ENCODE data around the gene IGF1R.
A peak's percentile ranks its signal among the peaks of the same experiment; 100 is the strongest.

The IGF1R gene

DNA sequence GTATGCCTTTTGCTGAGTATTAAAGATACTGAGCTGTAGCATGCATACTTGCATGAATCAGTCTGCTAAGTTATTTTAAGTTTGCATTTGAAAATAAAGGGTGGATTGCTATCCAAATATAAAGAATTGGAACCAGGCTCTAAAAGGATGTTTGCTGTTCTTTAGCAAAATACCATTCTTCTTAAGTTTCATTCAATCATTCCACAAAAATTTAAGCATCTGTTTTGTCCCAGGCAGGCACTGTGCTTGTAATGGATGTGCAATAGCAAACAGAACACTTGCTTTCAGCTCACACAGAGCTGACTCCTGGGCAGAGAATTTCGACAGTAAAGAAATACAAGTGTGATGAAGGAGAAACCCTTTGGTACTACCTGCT, 208.2 kb downstream of the IGF1R start:
- no peak for DNase-seq (ENCODE audit: low read depth, low spot score)

DNA sequence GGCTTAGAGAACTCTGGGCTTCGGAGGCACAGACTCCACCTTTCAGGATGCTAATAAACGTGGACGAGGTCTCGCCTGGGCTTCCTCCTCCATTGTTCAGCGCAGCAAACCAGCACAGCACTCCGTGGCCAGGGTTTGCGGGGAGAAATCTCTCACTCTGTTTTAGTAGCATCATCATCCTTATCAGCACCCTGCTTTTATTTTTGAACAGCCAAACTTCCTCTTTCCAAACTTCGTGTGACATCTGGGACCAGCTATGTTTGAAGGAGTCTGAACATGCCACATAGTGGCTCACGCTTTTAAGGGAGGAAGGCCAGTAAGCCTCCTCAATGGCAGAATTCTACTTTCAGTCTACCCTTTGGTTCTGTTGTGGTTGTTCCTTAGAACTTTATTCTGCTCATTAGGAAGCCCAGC, 210.3 kb downstream of the IGF1R start:
- DNase-seq (ENCODE audit: low read depth, low spot score) = no peak

DNA sequence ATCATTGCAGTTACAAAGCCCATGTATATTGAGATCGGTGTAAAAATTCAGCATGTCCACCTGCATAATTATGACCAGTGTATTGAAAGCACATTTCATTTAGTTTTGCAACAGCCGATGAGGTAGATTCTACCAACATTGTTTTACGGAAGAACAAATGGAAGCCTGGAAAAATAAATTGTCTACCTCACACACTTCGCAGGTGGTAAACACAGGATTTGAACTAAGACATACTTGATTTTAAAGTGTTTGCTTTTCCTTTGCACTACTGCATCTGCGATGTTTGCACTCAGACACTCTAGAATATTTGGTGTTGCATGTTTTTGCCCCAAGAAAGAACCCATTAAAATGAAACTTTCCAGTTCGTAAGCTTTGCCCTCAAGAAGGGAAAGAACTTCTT, 210.8 kb downstream of the IGF1R start:
- no peak for DNase-seq (ENCODE audit: low read depth, low spot score)

DNA sequence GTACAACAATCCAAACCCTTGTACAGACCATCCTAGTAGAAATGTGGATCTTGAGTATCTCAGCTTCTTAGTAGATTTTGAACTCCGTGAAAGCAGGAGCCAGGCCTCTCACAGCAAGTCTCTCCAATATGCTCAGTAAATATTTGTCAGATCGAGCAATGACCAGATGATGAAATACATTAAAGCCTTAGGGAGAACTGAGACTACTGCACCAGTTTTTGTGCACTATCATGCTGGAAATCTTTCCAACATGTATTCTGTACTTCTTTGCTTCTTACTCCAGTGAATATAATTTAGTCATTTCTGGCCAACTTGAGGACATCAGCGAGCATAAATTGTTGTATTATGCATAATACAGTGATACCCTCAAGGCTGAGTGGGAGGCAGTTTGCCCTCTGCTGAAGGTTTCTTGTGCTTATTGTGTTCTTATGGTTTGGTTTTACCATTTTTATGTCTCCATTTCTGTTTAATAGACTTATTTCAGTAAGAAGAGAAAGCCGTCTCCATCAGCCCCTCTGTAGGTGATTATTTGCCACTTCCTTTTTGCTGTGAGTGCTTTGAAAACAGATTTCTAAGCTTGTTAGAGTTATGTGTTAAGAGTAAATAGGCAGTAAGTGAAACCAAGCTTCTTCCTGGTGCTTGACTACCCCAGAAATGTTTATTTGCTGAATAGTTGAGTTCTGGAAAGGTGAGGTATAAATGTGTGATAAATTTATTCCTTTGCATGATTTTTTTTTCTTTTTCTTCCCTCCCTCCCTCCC, 212.1 kb downstream of the IGF1R start:
- no peak for DNase-seq (ENCODE audit: low read depth, low spot score)

DNA sequence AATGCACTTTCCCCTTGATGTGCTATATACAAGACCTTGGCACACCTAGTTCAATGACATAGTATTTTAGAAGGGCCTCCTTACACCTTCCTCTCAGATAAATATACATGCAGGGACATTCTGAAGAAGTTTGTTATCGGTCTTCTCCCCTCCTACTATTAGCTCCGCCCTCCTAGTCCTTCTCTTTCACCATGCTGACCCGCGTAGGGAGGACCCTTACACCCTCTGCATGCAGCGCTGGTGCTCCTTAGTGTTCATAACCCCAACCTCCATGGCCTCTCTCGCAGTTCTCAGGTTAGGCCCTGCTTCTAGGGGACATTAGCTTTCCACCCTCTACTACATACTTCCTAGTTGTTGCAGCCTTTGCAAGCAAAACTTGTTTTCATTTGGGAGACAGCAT, 212.8 kb downstream of the IGF1R start:
- no peak for DNase-seq (ENCODE audit: low read depth, low spot score)

DNA sequence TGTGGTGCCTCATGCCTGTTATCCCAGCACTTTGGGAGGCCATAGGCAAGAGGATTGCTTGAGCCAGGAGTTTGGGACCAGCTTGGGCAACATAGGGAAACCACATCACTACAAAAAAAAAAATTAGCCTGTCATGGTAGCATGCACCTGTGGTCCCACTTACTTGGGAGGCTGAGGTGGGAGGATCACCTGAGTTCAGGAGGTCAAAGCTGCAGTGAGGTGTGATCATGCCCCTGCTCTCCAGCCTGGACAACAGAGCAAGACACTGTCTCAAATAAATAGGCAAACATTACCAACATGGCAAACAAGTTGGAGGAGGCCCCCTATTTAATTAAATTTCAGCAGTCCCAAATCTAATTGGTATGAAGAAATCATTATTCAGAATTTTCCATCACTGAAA, 215.6 kb downstream of the IGF1R start:
- DNase-seq (ENCODE audit: low read depth, low spot score) = no peak

DNA sequence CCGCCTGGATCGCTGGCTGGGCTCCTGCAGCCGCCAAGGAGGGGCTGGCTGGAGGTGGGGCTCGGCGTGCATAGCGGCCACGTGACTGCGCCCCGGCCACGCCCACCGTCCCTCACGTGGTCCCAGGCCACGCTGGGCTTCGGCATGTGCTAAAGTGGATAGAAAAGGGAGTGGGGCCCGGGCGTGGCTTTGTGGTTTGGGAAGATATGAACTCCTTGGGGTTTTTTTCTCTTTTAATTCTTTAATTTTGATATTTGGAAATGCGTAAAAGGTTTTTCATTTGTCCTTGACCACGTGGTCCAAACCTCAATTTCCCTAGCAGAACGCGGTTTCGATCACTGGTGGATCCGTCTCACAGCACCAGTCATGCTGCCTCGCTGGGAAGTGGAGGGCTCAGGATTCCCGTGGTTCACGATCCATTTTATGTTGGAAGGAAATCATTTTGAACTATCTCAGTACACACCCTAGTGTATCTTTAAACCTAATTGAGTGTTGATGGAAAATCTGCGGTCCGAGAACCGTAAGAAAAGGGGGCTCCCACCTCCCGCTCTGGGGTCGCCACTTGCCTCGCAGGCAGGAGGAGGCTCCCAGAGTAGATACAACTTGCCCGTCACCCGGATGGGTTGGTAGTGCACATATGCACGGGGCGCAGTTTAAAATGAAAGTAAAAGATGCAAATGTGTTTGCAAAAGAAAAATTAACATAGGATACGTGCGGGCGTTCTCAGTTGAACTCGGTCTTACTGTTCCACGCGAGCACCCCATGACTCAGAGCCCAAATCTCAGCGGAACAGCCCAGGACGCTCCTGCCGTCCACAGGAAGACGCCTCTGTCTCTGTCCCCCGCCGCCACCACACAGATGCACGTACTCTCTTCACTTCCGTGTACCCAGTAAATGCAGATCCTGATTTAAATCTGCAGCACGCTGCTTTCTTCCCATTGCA, 217.3 kb downstream of the IGF1R start:
- peak; percentile 49 for DNase-seq (ENCODE audit: low read depth, low spot score)

DNA sequence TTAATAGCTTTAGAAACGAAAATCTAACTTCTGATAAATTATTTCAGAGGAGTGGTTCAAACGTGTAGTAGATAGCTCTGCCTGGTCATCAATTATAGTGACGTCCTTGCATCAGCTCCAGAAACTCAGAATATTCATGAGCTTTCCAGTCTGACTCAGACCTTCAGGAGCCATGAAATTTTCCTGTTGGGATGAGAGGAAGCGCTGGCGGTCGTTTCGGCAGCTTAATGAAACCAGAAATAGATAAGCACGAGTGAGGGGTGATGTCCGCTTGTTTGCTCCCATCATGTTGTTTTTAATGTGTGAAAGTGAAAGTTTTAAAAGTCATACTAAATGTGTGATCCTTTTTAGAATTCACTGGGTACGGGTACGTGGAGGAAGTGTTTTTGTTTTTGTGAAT, 218.2 kb downstream of the IGF1R start:
- DNase-seq (ENCODE audit: low read depth, low spot score) = no peak

DNA sequence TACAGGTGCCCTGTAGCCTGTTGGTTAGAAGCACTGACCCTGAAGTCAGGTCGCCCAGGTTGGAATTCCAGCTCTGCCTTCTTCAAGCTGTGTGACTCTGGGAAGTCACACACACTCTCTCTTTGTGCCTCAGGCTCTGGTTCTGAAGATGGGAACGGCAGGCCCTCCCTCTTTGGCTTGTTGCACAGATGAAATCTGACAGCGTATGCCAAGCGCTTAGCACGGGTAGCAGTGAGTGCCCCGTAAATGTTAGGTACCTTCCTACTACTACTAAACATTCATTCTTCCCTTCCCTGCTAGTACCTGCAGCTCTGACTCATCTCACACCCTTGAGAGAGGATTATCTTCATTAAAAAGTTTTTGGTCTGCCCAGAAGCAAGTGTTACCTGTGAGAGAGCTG, 220.2 kb downstream of the IGF1R start:
- no peak for DNase-seq (ENCODE audit: low read depth, low spot score)

DNA sequence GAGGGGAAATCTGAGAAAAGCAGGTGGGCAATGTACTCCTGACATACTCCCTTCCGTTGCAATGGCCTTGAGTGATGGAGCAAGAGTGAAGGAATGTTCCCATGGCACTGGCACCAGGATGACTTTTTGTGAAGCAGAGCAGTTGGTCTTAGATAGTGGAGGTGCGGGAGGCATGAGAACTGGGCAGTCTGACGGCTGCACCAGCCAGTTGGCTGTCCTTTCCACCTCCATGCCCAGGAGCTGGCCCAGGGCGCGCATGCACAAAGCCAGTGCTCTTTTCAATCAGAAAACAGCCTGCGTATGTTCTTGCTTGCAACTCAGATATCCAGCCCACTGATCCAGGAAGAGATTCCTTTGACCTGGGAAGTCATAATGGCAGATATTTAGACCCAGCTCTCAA, 222.4 kb downstream of the IGF1R start:
- DNase-seq (ENCODE audit: low read depth, low spot score) = no peak

DNA sequence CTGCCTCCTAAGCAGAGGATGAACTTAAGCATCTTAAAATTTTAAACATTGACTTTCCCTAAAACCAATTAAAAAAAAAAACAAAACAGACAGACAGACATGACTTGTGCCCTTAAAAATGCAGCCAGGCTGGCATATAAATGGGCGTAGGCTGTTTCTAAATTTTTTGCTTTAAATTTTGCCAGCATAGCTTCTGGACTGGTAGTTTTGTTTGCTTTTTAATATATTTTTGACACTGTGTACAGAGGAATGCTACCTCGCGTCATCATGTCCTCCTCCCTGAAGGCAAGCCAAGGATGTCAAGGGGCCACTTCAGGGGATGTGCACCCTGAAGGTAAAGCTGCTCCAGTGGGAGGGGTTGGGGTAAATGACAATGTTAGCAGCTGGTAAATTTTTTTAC, 224.4 kb downstream of the IGF1R start:
- DNase-seq (ENCODE audit: low read depth, low spot score) = no peak

DNA sequence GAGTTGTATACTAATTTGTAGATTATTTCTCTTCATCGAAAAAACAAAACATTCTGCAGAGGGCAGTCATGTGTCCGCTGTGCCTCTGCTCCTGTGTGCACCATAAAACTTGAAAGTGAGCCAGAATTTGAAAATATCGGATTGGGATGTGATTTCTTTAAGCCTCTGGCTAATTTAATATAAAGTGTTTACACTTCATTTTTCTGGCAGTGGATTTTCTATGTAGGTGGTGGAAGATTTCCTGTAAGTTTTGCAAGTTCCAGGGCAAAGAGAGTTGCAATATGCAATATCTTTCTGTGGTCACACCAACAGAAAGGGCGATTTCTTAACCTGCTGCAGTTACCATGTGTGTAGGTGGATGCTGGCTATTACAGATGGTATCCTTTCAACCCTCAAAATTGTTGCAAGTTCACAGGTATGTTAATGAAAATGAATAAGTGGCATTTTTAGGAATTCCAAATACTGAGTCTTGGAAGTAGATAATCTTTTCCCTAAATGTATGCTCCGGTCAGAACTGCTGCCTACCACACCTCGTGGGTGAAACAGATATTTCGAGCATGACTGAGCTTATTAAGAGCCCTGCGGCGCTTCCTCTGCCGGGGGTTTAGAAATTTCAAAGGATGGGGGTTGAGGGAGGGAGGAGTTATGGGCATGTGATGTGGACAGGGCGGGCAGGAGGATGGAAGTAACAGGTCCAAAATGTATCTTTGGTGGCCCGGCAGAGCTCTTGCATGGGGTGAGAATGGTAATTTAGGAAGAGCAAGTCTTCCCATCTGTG, 225.3 kb downstream of the IGF1R start:
- no peak for DNase-seq (ENCODE audit: low read depth, low spot score)

DNA sequence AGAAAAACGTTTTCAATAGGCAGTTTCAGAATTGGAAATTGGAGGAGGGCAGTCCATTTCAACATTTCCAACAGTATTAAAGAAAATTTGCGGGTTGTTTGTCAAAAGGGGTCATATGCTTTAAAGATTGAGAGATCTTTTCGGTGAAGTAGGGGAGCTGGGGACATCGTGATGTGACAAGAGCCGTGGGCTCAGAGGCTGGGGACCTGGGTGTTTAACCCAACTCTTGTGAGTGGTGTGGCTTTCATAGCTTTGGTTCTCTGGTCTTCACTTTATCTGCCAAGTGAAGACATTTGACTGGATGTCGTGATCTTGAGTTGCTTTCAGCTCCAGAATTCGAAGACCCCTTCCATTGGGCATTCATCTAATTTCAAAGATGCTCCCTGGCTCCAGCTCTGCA, 226.0 kb downstream of the IGF1R start:
- DNase-seq (ENCODE audit: low read depth, low spot score) = no peak

DNA sequence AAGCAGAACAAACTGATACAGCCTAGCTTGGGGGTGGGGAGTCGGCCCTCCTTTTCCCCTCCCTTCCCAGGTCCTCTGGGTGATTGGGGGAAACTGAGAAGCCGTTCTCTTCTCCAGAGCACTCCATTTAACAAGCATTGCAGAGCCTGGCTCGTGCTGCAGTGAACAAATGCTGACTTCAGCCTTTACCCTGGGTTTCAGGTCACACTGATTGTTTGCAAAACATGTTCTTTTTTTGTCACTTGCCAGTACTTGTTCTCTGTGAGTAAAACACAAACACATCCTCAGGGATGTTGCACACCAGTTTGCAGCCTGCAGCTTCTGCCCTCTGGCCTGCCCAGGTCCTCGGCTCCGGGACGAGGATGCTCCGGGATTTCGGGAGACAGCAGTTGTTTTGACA, 226.4 kb downstream of the IGF1R start:
- no peak for DNase-seq (ENCODE audit: low read depth, low spot score)

DNA sequence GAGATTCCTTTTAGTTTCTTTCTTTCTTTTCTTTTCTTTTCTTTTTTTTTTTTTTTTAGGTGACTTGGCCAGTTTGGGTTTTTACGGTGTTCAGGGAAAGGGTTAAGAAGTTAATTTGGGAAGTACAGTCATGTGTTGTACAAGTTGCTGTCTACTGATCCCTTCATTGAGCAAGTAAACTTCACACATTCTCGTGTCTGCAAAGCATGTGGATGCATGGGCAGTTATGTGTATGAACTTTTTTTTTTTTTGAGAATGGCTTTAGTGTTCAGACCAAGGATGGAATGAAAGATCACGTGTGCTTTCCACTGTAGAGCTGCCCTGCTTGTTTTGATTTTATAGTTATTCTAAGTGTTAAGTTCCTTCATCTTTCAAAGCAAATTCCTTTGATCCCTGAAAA, 227.0 kb downstream of the IGF1R start:
- no peak for DNase-seq (ENCODE audit: low read depth, low spot score)

DNA sequence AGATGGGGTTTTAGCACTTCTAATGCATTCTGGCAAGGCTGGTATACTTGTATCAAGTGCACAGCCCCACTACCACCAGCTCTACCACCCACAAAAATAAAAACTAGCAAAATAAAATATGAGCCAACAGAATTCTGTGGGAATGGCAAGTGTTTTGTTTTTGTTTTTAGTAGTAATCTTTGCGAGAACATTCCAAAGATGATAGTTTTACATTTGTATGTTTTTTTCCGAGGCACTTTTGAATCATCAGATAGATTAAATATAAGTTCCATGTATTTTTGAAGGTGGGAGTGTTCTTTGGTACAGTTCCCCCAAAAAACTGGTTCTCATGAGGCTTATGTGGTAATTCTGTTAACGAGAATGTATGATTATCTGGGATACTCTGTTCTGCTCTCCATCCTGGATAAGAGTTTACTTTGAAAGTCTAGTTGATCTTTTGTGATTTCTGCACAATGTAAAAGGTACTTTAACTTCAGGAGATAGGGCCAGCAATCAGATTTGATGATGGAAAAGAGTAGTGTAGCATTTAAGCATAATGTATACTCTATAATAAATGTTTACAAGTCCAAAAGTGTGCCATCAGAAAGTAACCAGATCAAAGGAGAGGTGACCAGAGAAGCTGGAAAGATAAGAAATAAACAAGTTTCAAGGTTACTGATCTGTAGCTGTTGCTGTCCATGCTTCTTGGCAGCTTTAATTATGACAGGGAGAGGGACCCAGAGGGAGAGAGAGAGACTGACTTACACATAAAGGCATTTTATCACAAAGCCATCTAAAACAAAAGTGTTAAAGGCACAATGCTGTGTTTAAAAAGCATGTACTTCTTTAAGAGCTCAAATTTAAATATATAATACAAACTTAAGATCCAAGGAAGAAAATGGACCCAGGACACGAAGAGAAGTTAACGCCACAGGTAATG, 228.4 kb downstream of the IGF1R start:
- DNase-seq (ENCODE audit: low read depth, low spot score) = no peak

DNA sequence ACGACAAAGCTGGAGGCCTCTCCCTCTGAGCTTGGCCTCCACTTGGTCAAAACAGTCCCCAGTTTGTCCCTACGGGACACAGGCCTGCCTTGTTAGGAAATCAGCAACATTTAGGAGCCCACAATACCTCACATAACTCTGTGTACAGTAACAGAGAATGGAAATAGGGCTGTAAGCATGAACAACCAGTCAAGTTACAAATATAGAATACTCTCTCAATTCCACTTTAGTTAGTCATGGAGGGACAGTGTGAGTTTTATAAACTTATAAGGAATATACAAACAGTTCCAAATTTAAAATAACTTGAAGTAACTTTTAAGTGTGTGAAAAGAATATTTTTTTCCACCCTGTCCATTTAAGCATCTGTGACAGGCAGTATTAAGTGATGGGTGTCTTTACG, 229.8 kb downstream of the IGF1R start:
- DNase-seq (ENCODE audit: low read depth, low spot score) = no peak

DNA sequence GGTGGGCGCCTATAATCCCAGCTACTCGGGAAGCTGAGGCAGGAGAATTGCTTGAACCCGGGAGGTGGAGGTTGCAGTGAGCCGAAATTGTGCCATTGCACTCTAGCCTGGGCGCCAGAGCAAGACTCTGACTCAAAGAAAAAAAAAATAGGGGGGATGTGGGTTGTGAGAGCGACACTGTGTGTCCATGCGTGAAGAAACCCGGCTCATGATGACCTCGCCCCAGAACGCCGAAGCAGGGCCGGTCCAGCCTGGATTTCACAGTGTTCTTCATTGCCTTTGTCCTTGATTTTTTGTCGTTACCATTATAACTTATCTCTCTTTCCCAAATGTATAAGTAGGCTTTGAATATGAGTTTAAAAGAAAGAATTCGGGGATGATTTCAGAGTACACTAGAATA, 230.5 kb downstream of the IGF1R start:
- no peak for DNase-seq (ENCODE audit: low read depth, low spot score)

DNA sequence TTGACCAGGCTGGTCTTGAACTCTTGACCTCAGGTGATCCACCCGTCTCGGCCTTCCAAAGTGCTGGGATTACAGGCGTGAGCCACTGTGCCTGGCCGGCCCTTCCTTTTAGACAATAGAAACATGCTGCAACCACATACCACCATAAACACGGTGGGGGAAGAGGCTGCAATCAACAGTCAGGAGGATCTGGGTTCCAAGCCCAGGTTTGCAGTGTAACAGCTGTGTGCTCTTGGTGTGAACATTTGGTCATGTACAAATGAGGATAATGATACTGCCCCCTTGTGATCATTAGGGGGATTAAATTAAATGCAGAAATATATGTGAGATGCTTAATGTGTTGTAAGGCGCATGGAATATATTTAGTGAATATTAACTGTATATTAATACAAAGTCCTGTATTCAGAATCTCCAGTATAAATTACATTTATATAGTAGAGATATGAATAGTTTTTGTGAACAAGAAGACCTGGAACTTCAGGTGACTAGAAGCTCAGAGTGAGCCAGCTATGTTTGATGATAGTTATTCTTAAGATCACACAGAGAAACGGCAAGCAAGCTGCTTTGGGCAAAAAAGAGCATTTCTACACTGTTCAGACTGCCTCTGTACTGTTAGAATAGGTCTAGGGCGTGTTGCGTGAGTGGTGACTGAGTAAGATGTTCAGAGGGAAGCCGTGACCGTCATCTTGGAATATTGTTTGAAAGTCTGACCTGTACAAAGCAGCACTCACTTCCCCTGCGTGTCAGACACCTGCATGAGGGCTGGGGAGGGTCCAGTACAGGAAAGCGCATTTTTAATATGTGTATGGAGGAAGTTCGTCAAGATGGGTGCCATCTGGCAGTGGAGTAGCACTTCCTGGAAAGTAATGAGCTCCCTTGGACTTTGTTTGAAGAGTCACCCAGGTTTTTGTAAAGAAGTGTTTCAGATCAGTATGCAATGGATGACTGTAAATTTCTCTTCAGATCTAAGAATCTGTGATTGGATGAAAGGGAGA, 233.5 kb downstream of the IGF1R start:
- no peak for DNase-seq (ENCODE audit: low read depth, low spot score)

DNA sequence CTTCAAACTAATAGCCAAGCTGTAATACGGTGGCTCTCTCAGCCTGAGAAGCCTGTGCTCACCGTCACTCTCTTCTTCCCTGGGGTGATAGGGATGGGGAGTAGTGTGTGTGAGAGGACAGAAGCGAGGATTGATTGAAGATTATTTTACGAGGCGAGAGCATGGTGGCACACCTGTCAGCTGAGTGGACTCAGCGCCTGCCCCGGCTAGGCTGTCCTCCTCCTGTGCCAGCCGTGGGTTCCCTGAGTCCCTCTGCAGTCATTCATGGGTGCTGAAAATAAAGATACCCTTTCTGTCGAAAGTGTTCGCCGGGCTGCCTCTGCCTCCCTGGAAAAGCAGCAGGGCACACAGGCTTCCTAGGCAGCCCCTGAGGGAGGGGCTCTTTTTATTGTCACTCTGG, 235.1 kb downstream of the IGF1R start:
- DNase-seq (ENCODE audit: low read depth, low spot score) = no peak

Measured in activated naive CD8-positive, alpha-beta T cell treated with anti-CD3 and anti-CD28 coated beads, Interleukin-2, amount 50 U/mL, for 16 hours (primary cell).